22Rv1 (cell line): ENCODE measurements around the gene FBRSL1.

ENCODE experiments used
- H3K27ac ChIP-seq: fragments of 450-650 bp; 2 replicates; pipeline ENCODE4 v1.5.1; 2017
- CTCF ChIP-seq: fragments of 450-650 bp; IDR thresholded peaks from 2 replicates; pipeline ENCODE4 v1.5.1; 2017; ENCODE audit warnings: mild to moderate bottlenecking
- ZFX ChIP-seq: fragments of 450-650 bp; IDR thresholded peaks from 2 replicates; pipeline ENCODE4 v1.6.1; 2017; ENCODE audit warnings: antibody characterized with exemption, borderline replicate concordance

Gene FBRSL1

GRCh38 chr12:132483208-132483607 lies 6.7 kb upstream of the FBRSL1 start:
- TF ChIP-seq ZFX (no peak), CTCF (no peak)

GRCh38 chr12:132483612-132484011 lies 6.3 kb upstream of the FBRSL1 start:
- H3K27ac ChIP-seq: no peak overlapping the region
- TF ChIP-seq CTCF: no peak

More at GRCh38 chr12:132483208-132483607, 6.7 kb upstream of the FBRSL1 start:
- no peak overlapping the region for H3K27ac ChIP-seq

- no peak overlapping the region for H3K27ac ChIP-seq
- TF ChIP-seq ZFX (no peak), CTCF (no peak)
These were observed 5.6 kb upstream of the FBRSL1 start for GRCh38 chr12:132484183-132484890.

- no peak for TF ChIP-seq CTCF
- H3K27ac ChIP-seq: no peak overlapping the region
These were observed 5.0 kb upstream of the FBRSL1 start for GRCh38 chr12:132484891-132485441.

- TF ChIP-seq ZFX (no peak), CTCF (no peak)
- no peak overlapping the region for H3K27ac ChIP-seq
These were observed 4.3 kb upstream of the FBRSL1 start for GRCh38 chr12:132485619-132486018.

- TF ChIP-seq CTCF (no peak), ZFX (no peak)
- H3K27ac ChIP-seq: no peak overlapping the region
These were observed 3.8 kb upstream of the FBRSL1 start for GRCh38 chr12:132486168-132486567.

- TF ChIP-seq CTCF (no peak), ZFX (no peak)
- H3K27ac ChIP-seq: no peak overlapping the region
These were observed 3.4 kb upstream of the FBRSL1 start for GRCh38 chr12:132486576-132486975.
